ENCODE results near the gene F12.

F12 gene

GRCh38 chr5:177440990-177441780, 31.8 kb upstream of the F12 start:
- Histone ChIP-seq H2AFZ (ENCODE audit: low read depth, low read length) (no peak overlapping the region), H4K20me1 (ENCODE audit: insufficient read depth, low read length) (peaks cover 48% of the 10 kb centered on the region), H3K27ac (ENCODE audit: low read length) (no peak overlapping the region), H3K4me3 (ENCODE audit: low read depth in 1 of 2, low read length in 2 of 2) (no peak overlapping the region), H3K27me3 (ENCODE audit: insufficient read depth, low read length, poor library complexity) (peaks cover 13% of the 10 kb centered on the region), H3K4me1 (ENCODE audit: insufficient read depth, low read length) (peaks cover 5% of the 10 kb centered on the region), H3K4me2 (ENCODE audit: insufficient read depth, low read length) (no peak overlapping the region), H3K36me3 (ENCODE audit: insufficient read depth, low read length) (peaks cover 52% of the 10 kb centered on the region), H3K79me2 (ENCODE audit: insufficient read depth, low read length) (no peaks in the 10 kb centered on the region), H3K9me3 (ENCODE audit: insufficient read depth, low read length, severe bottlenecking) (no peaks in the 10 kb centered on the region), H3K9ac (ENCODE audit: low read depth, low read length) (no peak overlapping the region)
- ATAC-seq (ENCODE audit: insufficient read depth, low read depth) (no peak), DNase-seq (no peak)
- no peak for TF ChIP-seq CTCF (IDR thresholded peaks at IDR 0.05; ENCODE audit: borderline replicate concordance, extremely low read depth, low read length, poor library complexity, severe bottlenecking)
- no peak for TF ChIP-seq EZH2 (IDR thresholded peaks at IDR 0.05; ENCODE audit: borderline replicate concordance, low read depth, low read length, severe bottlenecking)

GRCh38 chr5:177440211-177440989, 31.0 kb upstream of the F12 start:
- Histone ChIP-seq H3K9ac (ENCODE audit: low read depth, low read length) (no peak overlapping the region), H3K4me2 (ENCODE audit: insufficient read depth, low read length) (no peak overlapping the region)

GRCh38 chr5:177439518-177440053, 30.2 kb upstream of the F12 start:
- Histone ChIP-seq H2AFZ (ENCODE audit: low read depth, low read length) (no peak overlapping the region), H3K27ac (ENCODE audit: low read length) (no peak overlapping the region), H3K27me3 (ENCODE audit: insufficient read depth, low read length, poor library complexity) (no peaks in the 10 kb centered on the region), H4K20me1 (ENCODE audit: insufficient read depth, low read length) (peaks cover 37% of the 10 kb centered on the region), H3K4me2 (ENCODE audit: insufficient read depth, low read length) (no peak overlapping the region), H3K4me3 (ENCODE audit: low read depth in 1 of 2, low read length in 2 of 2) (no peak overlapping the region), H3K9ac (ENCODE audit: low read depth, low read length) (no peak overlapping the region), H3K79me2 (ENCODE audit: insufficient read depth, low read length) (no peaks in the 10 kb centered on the region), H3K4me1 (ENCODE audit: insufficient read depth, low read length) (no peaks in the 10 kb centered on the region), H3K36me3 (ENCODE audit: insufficient read depth, low read length) (peaks cover 67% of the 10 kb centered on the region), H3K9me3 (ENCODE audit: insufficient read depth, low read length, severe bottlenecking) (no peaks in the 10 kb centered on the region)
- no peak for DNase-seq
- no peak for TF ChIP-seq CTCF (IDR thresholded peaks at IDR 0.05; ENCODE audit: borderline replicate concordance, extremely low read depth, low read length, poor library complexity, severe bottlenecking)
- TF ChIP-seq EZH2 (IDR thresholded peaks at IDR 0.05; ENCODE audit: borderline replicate concordance, low read depth, low read length, severe bottlenecking) = no peak
- no peak for ATAC-seq (ENCODE audit: insufficient read depth, low read depth)

More at GRCh38 chr5:177440211-177440989, 31.0 kb upstream of the F12 start:
- TF ChIP-seq EZH2 (IDR thresholded peaks at IDR 0.05; ENCODE audit: borderline replicate concordance, low read depth, low read length, severe bottlenecking) (no peak), CTCF (IDR thresholded peaks at IDR 0.05; ENCODE audit: borderline replicate concordance, extremely low read depth, low read length, poor library complexity, severe bottlenecking) (no peak)
- no peak for ATAC-seq (ENCODE audit: insufficient read depth, low read depth)
- no peak overlapping the region for H3K27ac ChIP-seq (ENCODE audit: low read length)
- peaks cover 5% of the 10 kb centered on the region for H3K27me3 ChIP-seq (ENCODE audit: insufficient read depth, low read length, poor library complexity)
- no peaks in the 10 kb centered on the region for H3K4me1 ChIP-seq (ENCODE audit: insufficient read depth, low read length)
- H3K79me2 ChIP-seq (ENCODE audit: insufficient read depth, low read length) = no peaks in the 10 kb centered on the region
- H2AFZ ChIP-seq (ENCODE audit: low read depth, low read length) = no peak overlapping the region
- H4K20me1 ChIP-seq (ENCODE audit: insufficient read depth, low read length) = peaks cover 44% of the 10 kb centered on the region
- H3K9me3 ChIP-seq (ENCODE audit: insufficient read depth, low read length, severe bottlenecking) = no peaks in the 10 kb centered on the region
- peaks cover 59% of the 10 kb centered on the region for H3K36me3 ChIP-seq (ENCODE audit: insufficient read depth, low read length)
- no peak overlapping the region for H3K4me3 ChIP-seq (ENCODE audit: low read depth in 1 of 2, low read length in 2 of 2)
- no peak for DNase-seq
